ENCODE data around the gene FANCG. TPM values are rescaled to one million over a fixed set of nuclear protein-coding genes. Genes with fewer than 3 reads are reported as not detected.

Gene FANCG
- total and polyA plus RNA-seq, 2 of the 8 experiments (the other 6 are each of a cell fraction or from before 2014, with no cell fraction given) = 66.6 to 87.1 TPM

DNA sequence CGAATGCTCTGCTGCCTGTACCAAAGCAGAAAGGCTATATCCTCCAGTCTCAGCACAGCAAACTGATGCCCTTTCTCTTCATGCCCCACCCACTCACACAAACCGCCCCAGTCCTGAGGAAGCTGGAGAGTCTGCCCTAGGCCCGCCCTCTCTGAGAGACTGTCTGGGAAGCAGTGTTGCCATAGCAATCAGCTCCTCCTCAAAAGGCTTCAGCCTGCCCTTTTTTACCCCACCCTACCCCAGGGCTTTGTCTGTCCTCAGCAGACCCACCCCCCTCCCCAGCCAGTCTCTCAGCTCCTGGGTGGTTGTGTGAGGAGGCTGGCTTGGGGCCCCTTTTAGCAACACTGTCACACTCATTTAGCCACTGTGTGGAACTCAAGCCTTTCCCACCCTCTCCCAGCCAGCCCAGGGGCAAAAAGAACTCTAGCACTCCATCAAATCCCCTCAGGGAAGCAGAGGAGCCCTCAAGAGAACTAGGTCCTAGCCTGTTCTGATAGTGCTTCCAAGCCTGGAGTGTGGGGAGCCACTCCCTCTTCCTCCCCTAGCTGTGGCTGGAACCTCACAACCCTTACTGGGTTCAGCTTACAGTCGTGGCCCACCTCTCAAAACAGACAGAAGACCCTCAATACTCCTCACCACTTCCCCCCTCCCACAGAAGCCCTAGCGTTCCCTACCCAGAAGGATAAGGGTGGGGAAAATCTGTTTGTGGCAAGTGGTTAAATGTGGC, 34.5 kb upstream of the FANCG start:
- DNase-seq (ENCODE audit: low read depth in 1 of 2, low spot score in 2 of 2) (peak; percentile 76 to 80), FAIRE-seq (peak; percentile 80)
- peak overlapping the region; percentile 86 for H3K4ac ChIP-seq (replicated peaks; ENCODE audit: insufficient read length, low read depth, low read length)
- no peak overlapping the region for H3K14ac ChIP-seq (ENCODE audit: insufficient read length)
- no peaks in the 10 kb centered on the region for H3K79me1 ChIP-seq (ENCODE audit: low read depth, low read length)
- H2AFZ ChIP-seq (ENCODE audit: low read length) = no peak overlapping the region
- no peak overlapping the region; the same call in 1 of the 2 replicates for H2BK12ac ChIP-seq (ENCODE audit: low read depth, low read length)
- peaks cover 2 to 5% of the 10 kb centered on the region in 2 experiments for H4K20me1 ChIP-seq (replicated peaks in 1 of 2; ENCODE audit: control insufficient read depth in 1 of 2, insufficient read depth in 2 of 2, low read length in 2 of 2)
- H3K23me2 ChIP-seq (ENCODE audit: low read depth, low read length) = peaks cover 23% of the 10 kb centered on the region
- peak overlapping the region; percentile 61; the same call in 1 of the 2 replicates for H2BK15ac ChIP-seq (ENCODE audit: low read length)
- ChIA-PET POLR2A (ENCODE audit: partially characterized antibody) (interaction anchor here (0.5 to 10.3 kb wide), 6 partner anchors 14 to 373 kb away, joined by 3 to 151 read pairs (median 4); partner anchors contain the start of genes FANCG, PIGO, STOML2 and VCP), CTCF (ENCODE audit: partially characterized antibody) (interaction anchor here (0.6 to 2.2 kb wide), 11 partner anchors 10 to 362 kb away, joined by 3 to 9 read pairs (median 4); partner anchors contain the start of gene PIGO)
- no peaks in the 10 kb centered on the region for H3K36me3 ChIP-seq (ENCODE audit: control insufficient read depth in 2 of 4, insufficient read depth in 4 of 4, low read length in 3 of 4)
- no peak overlapping the region for H3K23ac ChIP-seq (ENCODE audit: insufficient read length)
- no peak overlapping the region; the same call in 1 of the 2 replicates for H2AK5ac ChIP-seq (ENCODE audit: low read depth, low read length)
- H3K9ac ChIP-seq (replicated peaks in 1 of 4; ENCODE audit: extremely low read depth in 1 of 4, low read depth in 3 of 4, low read length in 3 of 4) = peak overlapping the region in 2 of 4 experiments; percentile 43 to 54; a peak in 3 of 7 replicates
- peak overlapping the region; percentile 29 for H4K91ac ChIP-seq (replicated peaks; ENCODE audit: insufficient read length, low read length)
- WGBS, 2 experiments (ENCODE audit: extremely low coverage in 1 of 2, insufficient coverage in 1 of 2, insufficient read length in 1 of 2, insufficient replicate concordance in 2 of 2, low coverage in 1 of 2, low lambda C conversion rate in 2 of 2, missing lambda C conversion rate in 1 of 2) = 9% methylated on average over 5 of the region's 5 CpGs; no CpG with 5 or more reads in 1 of the 2 experiments
- H3K27me3 ChIP-seq (replicated peaks in 1 of 4; ENCODE audit: control insufficient read depth in 3 of 4, extremely low read depth in 1 of 4, insufficient read depth in 3 of 4, low read length in 3 of 4) = no peaks in the 10 kb centered on the region
- TF ChIP-seq SP1 (IDR thresholded peaks at IDR 0.05; ENCODE audit: low read depth, low read length) (peak; percentile 37; the same call in 1 of the 2 replicates), TCF12 (IDR thresholded peaks at IDR 0.05; ENCODE audit: low read depth, low read length) (no peak), SIN3A (conservative IDR thresholded peaks at IDR 0.05 in 1 of 2, IDR thresholded peaks at IDR 0.05 in 1 of 2; ENCODE audit: low read depth in 1 of 2, low read length in 2 of 2) (0 out of 4 replicates have a peak, but pooled peaks of 1 of the 2 experiments have one; percentile 53), POLR2A (IDR thresholded peaks at IDR 0.05; ENCODE audit: control extremely low read depth in 1 of 2, low read depth in 2 of 2, low read length in 2 of 2) (peak; percentile 9 to 47; a peak in 2 of 3 replicates), TAF1 (IDR thresholded peaks at IDR 0.05; ENCODE audit: low read depth, low read length) (peak; percentile 72; the same call in 1 of the 2 replicates)
- H4K5ac ChIP-seq (ENCODE audit: insufficient read length, low read depth, low read length) = peak overlapping the region; percentile 35
- no peaks in the 10 kb centered on the region; a peak in 1 of 4 replicates for H3K79me2 ChIP-seq (ENCODE audit: control insufficient read depth in 1 of 2, insufficient read depth in 2 of 2, low read length in 2 of 2)
- peak overlapping the region; percentile 91 for H2BK5ac ChIP-seq (ENCODE audit: low read depth, low read length)
- peak overlapping the region; percentile 46; the same call in 1 of the 2 replicates for H4K8ac ChIP-seq (ENCODE audit: extremely low read depth, insufficient read depth, low read length)
- H3K4me3 ChIP-seq (ENCODE audit: extremely low read depth in 1 of 4, insufficient read depth in 2 of 4, low read depth in 3 of 4, low read length in 4 of 4) = peak overlapping the region; percentile 49 to 83 (median 76); a peak in 7 of 8 replicates
- H2BK20ac ChIP-seq (ENCODE audit: low read length) = no peak overlapping the region
- H3K4me2 ChIP-seq (ENCODE audit: insufficient read depth in 1 of 2, low read depth in 2 of 2, low read length in 2 of 2) = peak overlapping the region; percentile 53 to 99
- peak overlapping the region; percentile 48 for H2BK120ac ChIP-seq (replicated peaks; ENCODE audit: low read depth, low read length)
- peak overlapping the region; percentile 76 for H3K27ac ChIP-seq (ENCODE audit: low read depth, low read length)
- H3K18ac ChIP-seq (ENCODE audit: extremely low read depth, low read length) = peak overlapping the region; percentile 90
- peak overlapping the region; percentile 5 for H3K56ac ChIP-seq (replicated peaks; ENCODE audit: insufficient read length, low read depth, low read length)
- H3K9me3 ChIP-seq (ENCODE audit: insufficient read depth in 2 of 2, low read depth in 1 of 2, low read length in 1 of 2) = no peaks in the 10 kb centered on the region
- peaks cover 4 to 25% (median 11%) of the 10 kb centered on the region in 4 experiments; a peak in 6 of 7 replicates for H3K4me1 ChIP-seq (replicated peaks in 1 of 4; ENCODE audit: control insufficient read depth in 3 of 4, insufficient read depth in 4 of 4, low read length in 3 of 4)

Measured in H1 (cell line).